Measurements from ENCODE around the gene ZNF664. TPM values are rescaled to one million over a fixed set of nuclear protein-coding genes. Genes with fewer than 3 reads are reported as not detected.

Gene ZNF664
- total and polyA plus RNA-seq, 2 of the 13 experiments (the other 11 are each of a cell fraction or from before 2014, with no cell fraction given) = 43.9 to 56.5 TPM

- H2AFZ ChIP-seq (ENCODE audit: low read length) = no peak overlapping the region
- no peaks in the 10 kb centered on the region for H3K36me3 ChIP-seq (replicated peaks in 1 of 2; ENCODE audit: control insufficient read depth in 1 of 2, insufficient read depth in 2 of 2, low read length in 2 of 2)
- POLR2A ChIA-PET = no interaction called here
- H3K79me2 ChIP-seq (ENCODE audit: insufficient read depth, low read length) = no peaks in the 10 kb centered on the region
- no peaks in the 10 kb centered on the region for H3K9me3 ChIP-seq (ENCODE audit: low read length)
- no TSS peak for BruUV-seq (replicated peaks)
- ATAC-seq (no peak), DNase-seq (ENCODE audit: low spot score) (no peak), FAIRE-seq (no peak)
- CTCF ChIA-PET (ENCODE audit: low intra/inter-chr PET ratio, low total read pairs) = no interaction called here
- H3K4me3 ChIP-seq (replicated peaks in 1 of 3; ENCODE audit: insufficient read depth in 1 of 3, low read depth in 2 of 3, low read length in 3 of 3) = no peak overlapping the region
- no peak overlapping the region for H3K9ac ChIP-seq (ENCODE audit: insufficient read depth, low read depth, low read length)
- H3K27me3 ChIP-seq (ENCODE audit: control insufficient read depth in 1 of 2, insufficient read depth in 2 of 2, low read length in 2 of 2) = no peaks in the 10 kb centered on the region
- H3K27ac ChIP-seq (ENCODE audit: extremely low read length, insufficient read depth, low read length) = no peak overlapping the region
- in situ Hi-C loops (cut with HindIII; ENCODE audit: extremely low pct_ligation_motif_present, low pct_unique_long_range_greater_than_20kb) (no loop called here), intact Hi-C loops (cut with micrococcal nuclease; ENCODE audit: unreplicated experiment) (no loop called here)
- H3K4me2 ChIP-seq (ENCODE audit: low read depth, low read length) = no peak overlapping the region
- 98% methylated on average over 9 of the region's 9 CpGs for WGBS (ENCODE audit: low lambda C conversion rate)
- no peak for TF ChIP-seq KAT2B (IDR thresholded peaks at IDR 0.05; ENCODE audit: borderline replicate concordance, low read depth, low read length)
- no peak for TF ChIP-seq POLR2AphosphoS5 (IDR thresholded peaks at IDR 0.05; ENCODE audit: low read depth, low read length)
- TF ChIP-seq, protein P1, sequence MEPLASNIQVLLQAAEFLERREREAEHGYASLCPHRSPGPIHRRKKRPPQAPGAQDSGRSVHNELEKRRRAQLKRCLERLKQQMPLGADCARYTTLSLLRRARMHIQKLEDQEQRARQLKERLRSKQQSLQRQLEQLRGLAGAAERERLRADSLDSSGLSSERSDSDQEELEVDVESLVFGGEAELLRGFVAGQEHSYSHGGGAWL (CRISPR knock-in tag; IDR thresholded peaks at IDR 0.05) = no peak
- no peak for TF ChIP-seq RORA (CRISPR knock-in tag; IDR thresholded peaks at IDR 0.05)
- no peak for TF ChIP-seq NFIB (CRISPR knock-in tag; IDR thresholded peaks at IDR 0.05; ENCODE audit: borderline replicate concordance)
- H4K20me1 ChIP-seq (ENCODE audit: insufficient read depth, low read length) = no peaks in the 10 kb centered on the region
- peaks cover 11% of the 10 kb centered on the region; the same call in 1 of the 2 replicates for H3K4me1 ChIP-seq (ENCODE audit: insufficient read depth, low read length)
Observed at GRCh38 chr12:123956249-123956648, 16.8 kb upstream of the ZNF664 start.

DNA sequence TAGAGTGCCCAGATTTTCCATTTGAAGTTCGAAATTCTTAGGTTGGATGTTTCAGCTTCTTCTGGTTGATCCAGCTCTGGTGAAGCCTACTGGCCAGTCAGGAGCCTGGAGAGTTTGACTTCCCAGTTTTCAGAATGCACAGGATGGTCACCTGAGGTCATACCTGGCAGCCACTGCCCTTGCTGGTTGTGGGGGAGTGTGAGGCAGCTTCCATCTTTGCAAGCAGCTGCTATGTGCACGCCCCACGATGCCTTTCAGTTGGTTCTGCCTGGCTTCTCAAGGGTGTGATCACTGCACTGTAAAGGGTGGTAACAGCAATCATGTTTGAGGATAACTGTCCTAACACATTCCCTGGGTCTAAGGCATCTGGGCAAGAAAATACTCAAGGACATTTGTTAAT lies 15.8 kb upstream of the ZNF664 start:
- 66% methylated on average over 2 of the region's 3 CpGs for WGBS (ENCODE audit: low lambda C conversion rate)
- FAIRE-seq (no peak), DNase-seq (ENCODE audit: low spot score) (no peak), ATAC-seq (no peak)
- Histone ChIP-seq H3K36me3 (replicated peaks in 1 of 2; ENCODE audit: control insufficient read depth in 1 of 2, insufficient read depth in 2 of 2, low read length in 2 of 2) (no peaks in the 10 kb centered on the region), H3K9me3 (ENCODE audit: low read length) (no peaks in the 10 kb centered on the region), H4K20me1 (ENCODE audit: insufficient read depth, low read length) (no peaks in the 10 kb centered on the region), H2AFZ (ENCODE audit: low read length) (no peak overlapping the region), H3K27me3 (ENCODE audit: control insufficient read depth in 1 of 2, insufficient read depth in 2 of 2, low read length in 2 of 2) (no peaks in the 10 kb centered on the region), H3K27ac (ENCODE audit: extremely low read length, insufficient read depth, low read length) (no peak overlapping the region), H3K4me3 (replicated peaks in 1 of 3; ENCODE audit: insufficient read depth in 1 of 3, low read depth in 2 of 3, low read length in 3 of 3) (no peak overlapping the region), H3K79me2 (ENCODE audit: insufficient read depth, low read length) (no peaks in the 10 kb centered on the region), H3K4me2 (ENCODE audit: low read depth, low read length) (no peak overlapping the region), H3K9ac (ENCODE audit: insufficient read depth, low read depth, low read length) (no peak overlapping the region), H3K4me1 (ENCODE audit: insufficient read depth, low read length) (peaks cover 2% of the 10 kb centered on the region; the same call in 1 of the 2 replicates)
- BruUV-seq (replicated peaks) = no TSS peak
- POLR2A ChIA-PET = no interaction called here
- CTCF ChIA-PET (ENCODE audit: low intra/inter-chr PET ratio, low total read pairs) = no interaction called here
- intact Hi-C loops (cut with micrococcal nuclease; ENCODE audit: unreplicated experiment) = no loop called here
- in situ Hi-C loops (cut with HindIII; ENCODE audit: extremely low pct_ligation_motif_present, low pct_unique_long_range_greater_than_20kb) = no loop called here
- no peak for TF ChIP-seq SP5 (CRISPR knock-in tag; IDR thresholded peaks at IDR 0.05; ENCODE audit: borderline replicate concordance, low read depth)
- TF ChIP-seq, protein P2, sequence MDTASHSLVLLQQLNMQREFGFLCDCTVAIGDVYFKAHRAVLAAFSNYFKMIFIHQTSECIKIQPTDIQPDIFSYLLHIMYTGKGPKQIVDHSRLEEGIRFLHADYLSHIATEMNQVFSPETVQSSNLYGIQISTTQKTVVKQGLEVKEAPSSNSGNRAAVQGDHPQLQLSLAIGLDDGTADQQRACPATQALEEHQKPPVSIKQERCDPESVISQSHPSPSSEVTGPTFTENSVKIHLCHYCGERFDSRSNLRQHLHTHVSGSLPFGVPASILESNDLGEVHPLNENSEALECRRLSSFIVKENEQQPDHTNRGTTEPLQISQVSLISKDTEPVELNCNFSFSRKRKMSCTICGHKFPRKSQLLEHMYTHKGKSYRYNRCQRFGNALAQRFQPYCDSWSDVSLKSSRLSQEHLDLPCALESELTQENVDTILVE (CRISPR knock-in tag; IDR thresholded peaks at IDR 0.05) = no peak
- TF ChIP-seq ZNF878 (CRISPR knock-in tag; IDR thresholded peaks at IDR 0.05) = no peak
- TF ChIP-seq, protein P3, sequence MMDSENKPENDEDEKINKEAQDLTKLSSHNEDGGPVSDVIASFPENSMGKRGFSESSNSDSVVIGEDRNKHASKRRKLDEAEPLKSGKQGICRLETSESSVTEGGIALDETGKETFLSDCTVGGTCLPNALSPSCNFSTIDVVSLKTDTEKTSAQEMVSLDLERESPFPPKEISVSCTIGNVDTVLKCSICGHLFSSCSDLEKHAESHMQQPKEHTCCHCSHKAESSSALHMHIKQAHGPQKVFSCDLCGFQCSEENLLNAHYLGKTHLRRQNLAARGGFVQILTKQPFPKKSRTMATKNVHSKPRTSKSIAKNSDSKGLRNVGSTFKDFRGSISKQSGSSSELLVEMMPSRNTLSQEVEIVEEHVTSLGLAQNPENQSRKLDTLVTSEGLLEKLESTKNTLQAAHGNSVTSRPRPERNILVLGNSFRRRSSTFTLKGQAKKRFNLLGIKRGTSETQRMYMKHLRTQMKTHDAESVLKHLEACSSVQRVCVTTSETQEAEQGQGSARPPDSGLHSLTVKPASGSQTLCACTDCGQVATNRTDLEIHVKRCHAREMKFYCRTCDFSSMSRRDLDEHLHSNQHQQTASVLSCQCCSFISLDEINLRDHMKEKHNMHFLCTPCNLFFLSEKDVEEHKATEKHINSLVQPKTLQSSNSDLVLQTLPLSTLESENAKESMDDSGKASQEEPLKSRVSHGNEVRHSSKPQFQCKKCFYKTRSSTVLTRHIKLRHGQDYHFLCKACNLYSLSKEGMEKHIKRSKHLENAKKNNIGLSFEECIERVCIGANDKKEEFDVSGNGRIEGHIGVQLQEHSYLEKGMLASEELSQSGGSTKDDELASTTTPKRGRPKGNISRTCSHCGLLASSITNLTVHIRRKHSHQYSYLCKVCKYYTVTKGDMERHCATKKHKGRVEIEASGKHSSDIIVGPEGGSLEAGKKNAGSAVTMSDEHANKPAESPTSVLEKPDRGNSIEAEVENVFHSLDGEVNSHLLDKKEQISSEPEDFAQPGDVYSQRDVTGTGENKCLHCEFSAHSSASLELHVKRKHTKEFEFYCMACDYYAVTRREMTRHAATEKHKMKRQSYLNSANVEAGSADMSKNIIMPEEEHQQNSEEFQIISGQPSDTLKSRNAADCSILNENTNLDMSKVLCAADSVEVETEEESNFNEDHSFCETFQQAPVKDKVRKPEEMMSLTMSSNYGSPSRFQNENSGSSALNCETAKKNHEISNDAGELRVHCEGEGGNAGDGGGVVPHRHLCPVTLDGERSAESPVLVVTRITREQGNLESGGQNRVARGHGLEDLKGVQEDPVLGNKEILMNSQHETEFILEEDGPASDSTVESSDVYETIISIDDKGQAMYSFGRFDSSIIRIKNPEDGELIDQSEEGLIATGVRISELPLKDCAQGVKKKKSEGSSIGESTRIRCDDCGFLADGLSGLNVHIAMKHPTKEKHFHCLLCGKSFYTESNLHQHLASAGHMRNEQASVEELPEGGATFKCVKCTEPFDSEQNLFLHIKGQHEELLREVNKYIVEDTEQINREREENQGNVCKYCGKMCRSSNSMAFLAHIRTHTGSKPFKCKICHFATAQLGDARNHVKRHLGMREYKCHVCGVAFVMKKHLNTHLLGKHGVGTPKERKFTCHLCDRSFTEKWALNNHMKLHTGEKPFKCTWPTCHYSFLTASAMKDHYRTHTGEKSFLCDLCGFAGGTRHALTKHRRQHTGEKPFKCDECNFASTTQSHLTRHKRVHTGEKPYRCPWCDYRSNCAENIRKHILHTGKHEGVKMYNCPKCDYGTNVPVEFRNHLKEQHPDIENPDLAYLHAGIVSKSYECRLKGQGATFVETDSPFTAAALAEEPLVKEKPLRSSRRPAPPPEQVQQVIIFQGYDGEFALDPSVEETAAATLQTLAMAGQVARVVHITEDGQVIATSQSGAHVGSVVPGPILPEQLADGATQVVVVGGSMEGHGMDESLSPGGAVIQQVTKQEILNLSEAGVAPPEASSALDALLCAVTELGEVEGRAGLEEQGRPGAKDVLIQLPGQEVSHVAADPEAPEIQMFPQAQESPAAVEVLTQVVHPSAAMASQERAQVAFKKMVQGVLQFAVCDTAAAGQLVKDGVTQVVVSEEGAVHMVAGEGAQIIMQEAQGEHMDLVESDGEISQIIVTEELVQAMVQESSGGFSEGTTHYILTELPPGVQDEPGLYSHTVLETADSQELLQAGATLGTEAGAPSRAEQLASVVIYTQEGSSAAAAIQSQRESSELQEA (CRISPR knock-in tag; IDR thresholded peaks at IDR 0.05; ENCODE audit: not compliant biosample characterization) = no peak
- no peak for TF ChIP-seq THYN1 (CRISPR knock-in tag; IDR thresholded peaks at IDR 0.05; ENCODE audit: borderline replicate concordance, low read depth)
